DND-41 (cell line): ENCODE measurements around the gene CACNA1D.

ENCODE experiments used
- EZH2 ChIP-seq: IDR thresholded peaks from 3 replicates; pipeline ENCODE4 v1.6.1; 2012; ENCODE audit warnings: borderline replicate concordance, low read depth, mild to moderate bottlenecking, moderate library complexity, low read length, inconsistent platforms; ENCODE audit not compliant: severe bottlenecking
- TF ChIP-seq, protein P1 (sequence below): IDR thresholded peaks from 2 replicates; pipeline ENCODE4 v1.5.1; 2012; ENCODE audit warnings: borderline replicate concordance, low read length, moderate library complexity, mild to moderate bottlenecking; ENCODE audit not compliant: poor library complexity, severe bottlenecking; ENCODE audit errors: extremely low read depth

DNA sequence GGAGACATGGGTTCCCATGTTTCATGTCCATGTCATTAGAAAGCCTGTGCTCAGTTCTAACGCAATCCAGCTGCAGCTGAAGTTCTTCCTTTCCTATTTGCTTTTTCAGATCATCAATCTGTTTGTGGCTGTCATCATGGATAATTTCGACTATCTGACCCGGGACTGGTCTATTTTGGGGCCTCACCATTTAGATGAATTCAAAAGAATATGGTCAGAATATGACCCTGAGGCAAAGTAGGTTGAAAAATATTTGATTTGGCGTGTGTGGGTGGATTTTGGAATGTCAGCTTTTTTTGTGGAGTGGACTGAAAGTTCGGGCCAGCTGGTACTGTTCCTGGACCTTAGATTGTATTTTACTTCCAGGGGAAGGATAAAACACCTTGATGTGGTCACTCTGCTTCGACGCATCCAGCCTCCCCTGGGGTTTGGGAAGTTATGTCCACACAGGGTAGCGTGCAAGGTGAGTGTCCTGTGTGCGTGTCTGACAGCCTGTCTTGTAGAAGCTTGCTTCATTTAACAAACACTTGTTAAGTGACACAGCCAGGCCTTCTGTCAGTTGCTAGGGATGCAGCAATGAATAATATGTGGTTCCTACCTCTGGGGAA, 282.2 kb downstream of the CACNA1D start:
- TF ChIP-seq, protein P1, sequence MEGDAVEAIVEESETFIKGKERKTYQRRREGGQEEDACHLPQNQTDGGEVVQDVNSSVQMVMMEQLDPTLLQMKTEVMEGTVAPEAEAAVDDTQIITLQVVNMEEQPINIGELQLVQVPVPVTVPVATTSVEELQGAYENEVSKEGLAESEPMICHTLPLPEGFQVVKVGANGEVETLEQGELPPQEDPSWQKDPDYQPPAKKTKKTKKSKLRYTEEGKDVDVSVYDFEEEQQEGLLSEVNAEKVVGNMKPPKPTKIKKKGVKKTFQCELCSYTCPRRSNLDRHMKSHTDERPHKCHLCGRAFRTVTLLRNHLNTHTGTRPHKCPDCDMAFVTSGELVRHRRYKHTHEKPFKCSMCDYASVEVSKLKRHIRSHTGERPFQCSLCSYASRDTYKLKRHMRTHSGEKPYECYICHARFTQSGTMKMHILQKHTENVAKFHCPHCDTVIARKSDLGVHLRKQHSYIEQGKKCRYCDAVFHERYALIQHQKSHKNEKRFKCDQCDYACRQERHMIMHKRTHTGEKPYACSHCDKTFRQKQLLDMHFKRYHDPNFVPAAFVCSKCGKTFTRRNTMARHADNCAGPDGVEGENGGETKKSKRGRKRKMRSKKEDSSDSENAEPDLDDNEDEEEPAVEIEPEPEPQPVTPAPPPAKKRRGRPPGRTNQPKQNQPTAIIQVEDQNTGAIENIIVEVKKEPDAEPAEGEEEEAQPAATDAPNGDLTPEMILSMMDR, result no peak
- no peak for TF ChIP-seq EZH2
